ENCODE results near the gene DVL1. TPM values are rescaled to one million over a fixed set of nuclear protein-coding genes. Genes with fewer than 3 reads are reported as not detected.

The DVL1 gene
- total and polyA plus RNA-seq, 2 experiments from 2014 or later = 8.6 to 113 TPM

GRCh38 chr1:1291023-1291528, 58.1 kb downstream of the DVL1 start:
- no peaks in the 10 kb centered on the region for H4K20me1 ChIP-seq (ENCODE audit: insufficient read depth)
- no peak overlapping the region for H3K27ac ChIP-seq
- H3K36me3 ChIP-seq (ENCODE audit: low read depth) = no peaks in the 10 kb centered on the region
- DNase-seq = peak; percentile 31
- no peak overlapping the region for H2AFZ ChIP-seq
- H3K9me3 ChIP-seq (ENCODE audit: low read depth) = no peaks in the 10 kb centered on the region
- H3F3A ChIP-seq (ENCODE audit: insufficient read depth) = no peaks in the 10 kb centered on the region
- WGBS, 2 experiments (ENCODE audit: low coverage in 1 of 2, low lambda C conversion rate in 2 of 2, missing lambda C conversion rate in 2 of 2) = 31 to 40% methylated on average over 23 to 26 of the region's 28 CpGs
- no peaks in the 10 kb centered on the region for H3K4me1 ChIP-seq (ENCODE audit: insufficient read depth)
- no peak overlapping the region for H3K4me2 ChIP-seq (ENCODE audit: unreplicated experiment)
- in situ Hi-C loops (cut with MboI) = no loop called here
- H3K27me3 ChIP-seq (replicated peaks; ENCODE audit: insufficient read depth) = no peaks in the 10 kb centered on the region
- no peak overlapping the region for H3K9ac ChIP-seq
- H3K4me3 ChIP-seq = no peak overlapping the region
- TF ChIP-seq EZH2phosphoT487 (IDR thresholded peaks at IDR 0.05; ENCODE audit: insufficient read depth, low read depth) (no peak), EZH2 (IDR thresholded peaks at IDR 0.05; ENCODE audit: insufficient read depth, poor library complexity, severe bottlenecking) (no peak)
- no peaks in the 10 kb centered on the region for H3K79me2 ChIP-seq (ENCODE audit: insufficient read depth)
- H3K9me2 ChIP-seq (ENCODE audit: insufficient read depth) = no peaks in the 10 kb centered on the region

GRCh38 chr1:1290238-1290731, 58.9 kb downstream of the DVL1 start:
- Histone ChIP-seq H3K4me3 (no peak overlapping the region), H3K27ac (no peak overlapping the region), H3F3A (ENCODE audit: insufficient read depth) (no peaks in the 10 kb centered on the region), H3K9me3 (ENCODE audit: low read depth) (no peaks in the 10 kb centered on the region), H3K4me2 (ENCODE audit: unreplicated experiment) (no peak overlapping the region), H3K36me3 (ENCODE audit: low read depth) (no peaks in the 10 kb centered on the region), H3K79me2 (ENCODE audit: insufficient read depth) (no peaks in the 10 kb centered on the region), H3K27me3 (replicated peaks; ENCODE audit: insufficient read depth) (no peaks in the 10 kb centered on the region), H4K20me1 (ENCODE audit: insufficient read depth) (no peaks in the 10 kb centered on the region), H3K4me1 (ENCODE audit: insufficient read depth) (no peaks in the 10 kb centered on the region), H3K9me2 (ENCODE audit: insufficient read depth) (no peaks in the 10 kb centered on the region), H2AFZ (no peak overlapping the region), H3K9ac (no peak overlapping the region)
- TF ChIP-seq EZH2phosphoT487 (IDR thresholded peaks at IDR 0.05; ENCODE audit: insufficient read depth, low read depth) = no peak
- no peak for TF ChIP-seq EZH2 (IDR thresholded peaks at IDR 0.05; ENCODE audit: insufficient read depth, poor library complexity, severe bottlenecking)
- WGBS, 2 experiments (ENCODE audit: low coverage in 1 of 2, low lambda C conversion rate in 2 of 2, missing lambda C conversion rate in 2 of 2) = 45 to 47% methylated on average over 13 to 15 of the region's 15 CpGs
- peak; percentile 78 for DNase-seq
- in situ Hi-C loops (cut with MboI) = no loop called here

- no peaks in the 10 kb centered on the region for H3F3A ChIP-seq (ENCODE audit: insufficient read depth)
- H3K9ac ChIP-seq = no peak overlapping the region
- H3K4me2 ChIP-seq (ENCODE audit: unreplicated experiment) = no peak overlapping the region
- TF ChIP-seq EZH2 (IDR thresholded peaks at IDR 0.05; ENCODE audit: insufficient read depth, poor library complexity, severe bottlenecking) (no peak), EZH2phosphoT487 (IDR thresholded peaks at IDR 0.05; ENCODE audit: insufficient read depth, low read depth) (no peak)
- H3K9me2 ChIP-seq (ENCODE audit: insufficient read depth) = no peaks in the 10 kb centered on the region
- H3K36me3 ChIP-seq (ENCODE audit: low read depth) = no peaks in the 10 kb centered on the region
- H4K20me1 ChIP-seq (ENCODE audit: insufficient read depth) = no peaks in the 10 kb centered on the region
- H3K27me3 ChIP-seq (replicated peaks; ENCODE audit: insufficient read depth) = no peaks in the 10 kb centered on the region
- H3K9me3 ChIP-seq (ENCODE audit: low read depth) = no peaks in the 10 kb centered on the region
- H3K4me3 ChIP-seq = no peak overlapping the region
- no peak overlapping the region for H3K27ac ChIP-seq
- no peak overlapping the region for H2AFZ ChIP-seq
- H3K79me2 ChIP-seq (ENCODE audit: insufficient read depth) = no peaks in the 10 kb centered on the region
- WGBS, 2 experiments (ENCODE audit: low coverage in 1 of 2, low lambda C conversion rate in 2 of 2, missing lambda C conversion rate in 2 of 2) = 88 to 90% methylated on average over 38 to 39 of the region's 46 CpGs
- in situ Hi-C loops (cut with MboI) = no loop called here
- no peak for DNase-seq
- no peaks in the 10 kb centered on the region for H3K4me1 ChIP-seq (ENCODE audit: insufficient read depth)
These were observed 61.7 kb downstream of the DVL1 start for GRCh38 chr1:1287288-1288110.

GRCh38 chr1:1286313-1287261, 62.6 kb downstream of the DVL1 start:
- Histone ChIP-seq H3K9me3 (ENCODE audit: low read depth) (no peaks in the 10 kb centered on the region), H4K20me1 (ENCODE audit: insufficient read depth) (no peaks in the 10 kb centered on the region), H3K4me3 (no peak overlapping the region), H2AFZ (no peak overlapping the region), H3K36me3 (ENCODE audit: low read depth) (no peaks in the 10 kb centered on the region), H3K79me2 (ENCODE audit: insufficient read depth) (no peaks in the 10 kb centered on the region), H3K27me3 (replicated peaks; ENCODE audit: insufficient read depth) (no peaks in the 10 kb centered on the region), H3K9me2 (ENCODE audit: insufficient read depth) (no peaks in the 10 kb centered on the region), H3K9ac (no peak overlapping the region), H3K4me2 (ENCODE audit: unreplicated experiment) (no peak overlapping the region), H3K27ac (no peak overlapping the region), H3K4me1 (ENCODE audit: insufficient read depth) (no peaks in the 10 kb centered on the region), H3F3A (ENCODE audit: insufficient read depth) (no peaks in the 10 kb centered on the region)
- TF ChIP-seq EZH2phosphoT487 (IDR thresholded peaks at IDR 0.05; ENCODE audit: insufficient read depth, low read depth) = no peak
- TF ChIP-seq EZH2 (IDR thresholded peaks at IDR 0.05; ENCODE audit: insufficient read depth, poor library complexity, severe bottlenecking) = no peak
- in situ Hi-C loops (cut with MboI) = no loop called here
- no peak for DNase-seq
- WGBS, 2 experiments (ENCODE audit: low coverage in 1 of 2, low lambda C conversion rate in 2 of 2, missing lambda C conversion rate in 2 of 2) = 35 to 42% methylated on average over 39 to 50 of the region's 50 CpGs
